HFFc6 (cell line): Measurements from ENCODE around the gene SEPTIN6. TPM values are rescaled to one million over a fixed set of nuclear protein-coding genes. Genes with fewer than 3 reads are reported as not detected.

Source experiments
- DNase-seq: peaks from one replicate; pipeline ENCODE4 v3.0.0-alpha.2; 2018
- H3K27ac Mint-ChIP-seq: 2 replicates; pipeline ENCODE4 v1.8.0; 2020; ENCODE audit warnings: mild to moderate bottlenecking, mixed read lengths
- H3K27me3 Mint-ChIP-seq: 2 replicates; pipeline ENCODE4 v1.8.0; 2021; ENCODE audit warnings: mild to moderate bottlenecking, moderate library complexity, mixed read lengths; ENCODE audit not compliant: insufficient read depth
- H3K36me3 Mint-ChIP-seq: 2 replicates; pipeline ENCODE4 v1.8.0; 2021; ENCODE audit warnings: low read depth, mixed read lengths
- H3K4me1 Mint-ChIP-seq: 2 replicates; pipeline ENCODE4 v1.8.0; 2020; ENCODE audit warnings: low read depth, mixed read lengths
- H3K4me3 Mint-ChIP-seq: 2 replicates; pipeline ENCODE4 v1.8.0; 2020; ENCODE audit warnings: mild to moderate bottlenecking, moderate library complexity, mixed read lengths
- H3K9me3 Mint-ChIP-seq: 2 replicates; pipeline ENCODE4 v1.8.0; 2020; ENCODE audit warnings: mild to moderate bottlenecking, mixed read lengths
- total RNA-seq, 6 experiments: library from RNA; stranded (reverse); fragmentation: NEBNext Ultra II Directional; extraction: Animal tissue kit (Norgen Biotek cat#: 25700); gene quantifications; 2 replicates in 1 of 6; 3 replicates in 5 of 6; pipeline ENCODE4 v1.2.3, GENCODE V29; 2021
- TF ChIP-seq, protein P1 (sequence below): fragments of 200-600 bp; sonication (generic); IDR thresholded peaks from 2 replicates; pipeline ENCODE4 v1.5.0; 2021; ENCODE audit warnings: antibody characterized with exemption, mild to moderate bottlenecking

SEPTIN6 gene
- total RNA-seq, 6 experiments from 2014 or later, result 17.2 to 19.5 (median 18.5) TPM

DNA sequence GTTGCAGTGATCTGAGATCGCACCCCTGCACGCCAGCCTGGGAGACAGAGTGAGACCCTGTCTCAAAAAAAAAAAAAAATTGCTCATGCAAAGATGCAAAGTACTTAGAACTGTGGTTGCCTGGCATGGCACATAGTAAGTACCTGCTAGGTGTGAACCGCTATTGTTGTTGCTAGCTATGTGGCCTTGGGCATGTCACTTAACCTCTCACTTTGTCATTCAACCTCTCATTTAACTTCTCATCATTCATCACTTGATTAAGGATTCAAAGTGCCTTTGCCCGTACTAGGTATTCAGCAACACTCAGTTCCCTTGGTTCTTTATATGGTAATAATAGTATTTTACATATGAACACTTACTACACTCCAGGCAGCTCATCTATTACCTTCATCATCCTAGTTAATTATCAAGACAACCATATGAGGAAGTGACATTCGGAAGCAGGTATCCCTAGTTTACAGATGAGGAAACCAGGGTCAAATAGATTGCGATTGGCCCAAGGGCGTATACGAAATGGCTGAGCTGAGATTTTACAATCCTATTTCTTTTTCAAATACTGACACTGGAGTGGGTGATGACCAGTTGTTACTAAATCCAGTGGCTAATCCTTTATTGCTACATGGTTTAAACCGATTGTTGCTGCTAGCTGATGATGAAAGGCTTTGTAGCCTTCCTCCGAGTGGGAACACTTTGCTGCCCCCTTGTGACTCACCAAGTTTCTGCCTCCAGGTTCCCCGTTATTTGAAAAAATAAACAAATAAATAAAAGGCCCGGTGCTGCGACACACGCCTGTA, 36.6 kb upstream of the SEPTIN6 start:
- Mint-ChIP-seq H3K4me1 (peaks cover 7% of the 10 kb centered on the region), H3K9me3 (no peaks in the 10 kb centered on the region), H3K27me3 (peaks cover 4% of the 10 kb centered on the region), H3K36me3 (no peaks in the 10 kb centered on the region), H3K4me3 (no peak overlapping the region), H3K27ac (no peak overlapping the region)
- TF ChIP-seq, protein P1, sequence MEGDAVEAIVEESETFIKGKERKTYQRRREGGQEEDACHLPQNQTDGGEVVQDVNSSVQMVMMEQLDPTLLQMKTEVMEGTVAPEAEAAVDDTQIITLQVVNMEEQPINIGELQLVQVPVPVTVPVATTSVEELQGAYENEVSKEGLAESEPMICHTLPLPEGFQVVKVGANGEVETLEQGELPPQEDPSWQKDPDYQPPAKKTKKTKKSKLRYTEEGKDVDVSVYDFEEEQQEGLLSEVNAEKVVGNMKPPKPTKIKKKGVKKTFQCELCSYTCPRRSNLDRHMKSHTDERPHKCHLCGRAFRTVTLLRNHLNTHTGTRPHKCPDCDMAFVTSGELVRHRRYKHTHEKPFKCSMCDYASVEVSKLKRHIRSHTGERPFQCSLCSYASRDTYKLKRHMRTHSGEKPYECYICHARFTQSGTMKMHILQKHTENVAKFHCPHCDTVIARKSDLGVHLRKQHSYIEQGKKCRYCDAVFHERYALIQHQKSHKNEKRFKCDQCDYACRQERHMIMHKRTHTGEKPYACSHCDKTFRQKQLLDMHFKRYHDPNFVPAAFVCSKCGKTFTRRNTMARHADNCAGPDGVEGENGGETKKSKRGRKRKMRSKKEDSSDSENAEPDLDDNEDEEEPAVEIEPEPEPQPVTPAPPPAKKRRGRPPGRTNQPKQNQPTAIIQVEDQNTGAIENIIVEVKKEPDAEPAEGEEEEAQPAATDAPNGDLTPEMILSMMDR, result peak; percentile 76
- peak; percentile 58 for DNase-seq

DNA sequence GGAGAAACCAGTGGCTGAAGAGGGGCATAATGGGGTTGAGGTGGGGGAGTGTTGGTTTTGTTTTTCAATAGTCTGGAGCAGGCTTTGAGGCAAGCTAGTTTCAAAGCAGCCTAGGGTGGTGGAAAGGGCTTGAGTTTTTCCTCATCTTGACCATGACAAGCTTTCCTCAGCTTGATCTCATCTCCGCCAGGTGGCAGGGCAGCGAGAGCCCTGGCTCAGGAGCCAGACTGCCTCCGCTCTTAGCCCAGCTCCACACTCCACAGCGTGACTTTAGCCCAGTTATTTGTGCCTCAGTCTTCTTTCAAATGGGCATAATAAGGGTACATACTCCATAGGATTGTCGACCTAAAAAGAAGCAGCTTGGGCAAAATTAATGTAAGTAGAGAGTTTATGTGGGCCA, 35.5 kb upstream of the SEPTIN6 start:
- H3K9me3 Mint-ChIP-seq, result no peaks in the 10 kb centered on the region
- peaks cover 4% of the 10 kb centered on the region for H3K27me3 Mint-ChIP-seq
- no peaks in the 10 kb centered on the region for H3K36me3 Mint-ChIP-seq
- no peak overlapping the region for H3K27ac Mint-ChIP-seq
- H3K4me1 Mint-ChIP-seq, result peaks cover 7% of the 10 kb centered on the region
- DNase-seq, result no peak
- TF ChIP-seq, protein P1, result no peak
- no peak overlapping the region for H3K4me3 Mint-ChIP-seq

DNA sequence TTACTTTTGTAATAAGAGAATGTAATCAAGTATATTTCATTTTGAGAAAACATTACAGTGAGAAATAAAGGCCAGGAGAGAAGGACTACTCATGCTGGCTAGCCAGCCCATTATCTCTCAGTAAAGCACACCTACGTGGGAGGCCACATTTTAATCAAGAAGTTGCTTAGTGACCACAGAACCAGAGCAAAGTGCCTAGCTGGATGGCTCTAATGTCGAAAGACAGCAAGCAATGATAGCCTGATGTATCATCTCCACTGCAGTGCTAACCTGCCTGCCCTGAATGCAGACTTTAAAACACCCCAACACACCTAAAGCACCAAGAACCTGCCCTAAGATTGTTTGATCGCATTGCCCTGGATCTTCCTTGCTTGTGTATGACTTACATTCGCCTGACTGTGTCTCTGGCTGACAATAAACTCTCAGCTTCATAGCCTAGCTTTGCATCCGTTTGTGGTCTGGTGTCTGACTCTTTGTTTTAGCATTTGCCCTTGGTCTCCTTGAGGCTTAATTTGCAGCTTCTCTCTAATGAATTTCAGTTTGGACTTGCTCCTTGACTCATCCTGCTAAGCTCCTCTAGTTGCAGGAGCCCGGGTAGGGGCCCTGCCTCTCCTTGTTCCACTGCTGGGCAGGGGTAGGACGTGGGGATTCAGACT, 34.1 kb upstream of the SEPTIN6 start:
- Mint-ChIP-seq H3K27ac (no peak overlapping the region), H3K4me3 (no peak overlapping the region), H3K36me3 (no peaks in the 10 kb centered on the region), H3K9me3 (no peaks in the 10 kb centered on the region), H3K27me3 (peaks cover 4% of the 10 kb centered on the region), H3K4me1 (peaks cover 7% of the 10 kb centered on the region)
- TF ChIP-seq, protein P1, result no peak
- DNase-seq, result peak; percentile 46

DNA sequence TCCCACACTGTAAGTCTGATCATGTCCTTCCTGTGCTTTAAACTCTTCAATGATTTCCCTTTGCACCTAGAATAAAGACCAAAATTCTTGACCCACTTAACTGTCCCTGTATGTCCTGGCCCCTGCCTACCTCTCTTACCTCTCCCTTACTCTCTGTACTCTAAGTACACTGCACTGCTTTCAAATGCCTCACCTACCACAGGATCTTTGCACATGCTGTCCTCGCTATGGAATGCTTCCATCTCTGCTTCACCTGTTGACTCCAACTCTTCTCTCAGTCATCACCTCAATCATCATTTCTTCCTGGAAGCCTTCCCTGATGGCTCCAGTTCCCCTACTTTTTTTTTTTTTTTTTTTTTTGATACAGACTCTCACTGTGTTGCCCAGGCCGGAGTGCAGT, 29.0 kb upstream of the SEPTIN6 start:
- Mint-ChIP-seq H3K27me3 (no peaks in the 10 kb centered on the region), H3K36me3 (no peaks in the 10 kb centered on the region), H3K4me1 (peaks cover 3% of the 10 kb centered on the region), H3K27ac (no peak overlapping the region), H3K9me3 (no peaks in the 10 kb centered on the region), H3K4me3 (no peak overlapping the region)
- DNase-seq, result no peak
- TF ChIP-seq, protein P1, result no peak

DNA sequence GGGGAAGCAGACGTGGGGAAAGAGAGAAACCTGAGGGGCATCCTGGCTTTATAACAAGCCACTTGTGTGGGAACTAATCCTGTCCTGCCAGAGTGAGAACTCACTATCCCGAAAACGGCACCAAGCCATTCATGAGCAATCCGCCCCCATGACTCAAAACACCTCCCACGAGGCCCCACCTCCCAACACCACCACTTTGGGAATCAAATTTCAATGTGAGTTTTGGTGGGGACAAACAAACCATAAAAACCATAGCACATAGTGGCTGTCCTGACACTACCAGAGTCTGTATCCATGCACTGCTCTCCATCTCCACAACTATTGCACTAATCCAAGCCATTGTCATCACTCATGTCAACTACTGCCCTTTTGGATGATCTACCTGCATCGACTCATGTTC, 28.5 kb upstream of the SEPTIN6 start:
- no peak for DNase-seq

More for the DNA sequence above, 28.5 kb upstream of the SEPTIN6 start:
- Mint-ChIP-seq H3K4me3 (no peak overlapping the region), H3K9me3 (no peaks in the 10 kb centered on the region), H3K27ac (no peak overlapping the region), H3K36me3 (no peaks in the 10 kb centered on the region), H3K27me3 (no peaks in the 10 kb centered on the region), H3K4me1 (peaks cover under 1% of the 10 kb centered on the region)
- TF ChIP-seq, protein P1, result no peak
